ENCODE measurements around the gene TMC8.
"Not testable (repeated sequence)": the region's sequence is repeated elsewhere in the genome, so short reads cannot be mapped to it uniquely, and the experiment has no call there.

TMC8 gene

DNA sequence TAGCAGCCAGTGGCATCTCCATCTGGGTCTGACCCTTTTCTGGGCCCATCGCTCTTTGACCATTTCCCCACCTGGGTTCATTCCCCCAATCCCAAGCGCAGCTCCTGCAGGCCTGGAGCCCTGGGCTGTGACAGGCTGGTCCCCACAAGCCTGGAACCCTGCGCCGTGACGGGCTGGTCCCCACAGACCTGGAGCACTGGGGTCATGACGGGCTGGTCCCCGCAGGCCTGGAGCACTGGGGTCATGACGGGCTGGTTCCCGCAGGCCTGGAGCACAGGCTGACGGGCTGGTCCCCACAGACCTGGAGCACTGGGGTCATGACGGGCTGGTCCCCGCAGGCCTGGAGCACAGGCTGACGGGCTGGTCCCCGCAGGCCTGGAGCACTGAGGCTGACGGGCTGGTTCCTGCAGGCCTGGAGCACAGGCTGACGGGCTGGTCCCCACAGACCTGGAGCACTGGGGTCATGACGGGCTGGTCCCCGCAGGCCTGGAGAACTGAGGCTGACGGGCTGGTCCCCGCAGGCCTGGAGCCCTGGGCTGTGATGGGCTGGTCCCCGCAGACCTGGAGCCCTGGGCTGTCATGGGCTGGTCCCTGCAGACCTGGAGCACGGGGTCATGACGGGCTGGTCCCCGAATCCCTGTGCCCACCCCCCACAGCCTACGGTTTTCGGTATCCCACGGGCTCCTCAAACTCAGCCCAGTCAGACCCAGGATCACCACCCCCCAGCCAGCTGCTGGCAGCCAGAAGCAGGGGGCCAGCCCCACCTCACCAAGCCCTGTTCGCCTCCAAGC lies 18.6 kb upstream of the TMC8 start:
- no peak for DNase-seq (ENCODE audit: low read depth, low spot score)
- Histone ChIP-seq H3K9me3 (ENCODE audit: low read depth, low read length) (no peaks in the 10 kb centered on the region), H3K9ac (ENCODE audit: insufficient read length) (no peak overlapping the region), H3K36me3 (ENCODE audit: insufficient read depth, low read length) (no peaks in the 10 kb centered on the region), H3K27ac (no peak overlapping the region), H3K4me3 (no peak overlapping the region)
- TF ChIP-seq EZH2 (IDR thresholded peaks at IDR 0.05) (no peak), FOXP2 (optimal IDR thresholded peaks at IDR 0.05; ENCODE audit: control extremely low read depth, extremely low read length, insufficient read depth) (no peak), POLR2AphosphoS5 (IDR thresholded peaks at IDR 0.05; ENCODE audit: borderline replicate concordance, low read depth, low read length) (no peak)

- no peaks in the 10 kb centered on the region for H3K9me3 ChIP-seq (ENCODE audit: low read depth, low read length)
- H3K4me3 ChIP-seq = no peak overlapping the region
- TF ChIP-seq EZH2 (IDR thresholded peaks at IDR 0.05) (no peak), POLR2AphosphoS5 (IDR thresholded peaks at IDR 0.05; ENCODE audit: borderline replicate concordance, low read depth, low read length) (no peak), FOXP2 (optimal IDR thresholded peaks at IDR 0.05; ENCODE audit: control extremely low read depth, extremely low read length, insufficient read depth) (no peak)
- DNase-seq (ENCODE audit: low read depth, low spot score) = no peak
- H3K9ac ChIP-seq (ENCODE audit: insufficient read length) = no peak overlapping the region
- H3K36me3 ChIP-seq (ENCODE audit: insufficient read depth, low read length) = no peaks in the 10 kb centered on the region
- H3K27ac ChIP-seq = no peak overlapping the region
Measured at GRCh38 chr17:78112518-78113471, 17.8 kb upstream of the TMC8 start.

- no peak for TF ChIP-seq FOXP2 (optimal IDR thresholded peaks at IDR 0.05; ENCODE audit: control extremely low read depth, extremely low read length, insufficient read depth)
- TF ChIP-seq EZH2 (IDR thresholded peaks at IDR 0.05) = no peak
- TF ChIP-seq POLR2AphosphoS5 (IDR thresholded peaks at IDR 0.05; ENCODE audit: borderline replicate concordance, low read depth, low read length) = no peak
- Histone ChIP-seq H3K27ac (no peak overlapping the region), H3K9me3 (ENCODE audit: low read depth, low read length) (no peaks in the 10 kb centered on the region), H3K4me3 (no peak overlapping the region), H3K9ac (ENCODE audit: insufficient read length) (no peak overlapping the region), H3K36me3 (ENCODE audit: insufficient read depth, low read length) (no peaks in the 10 kb centered on the region)
- no peak for DNase-seq (ENCODE audit: low read depth, low spot score)
Measured at GRCh38 chr17:78113804-78114785, 16.5 kb upstream of the TMC8 start.

DNA sequence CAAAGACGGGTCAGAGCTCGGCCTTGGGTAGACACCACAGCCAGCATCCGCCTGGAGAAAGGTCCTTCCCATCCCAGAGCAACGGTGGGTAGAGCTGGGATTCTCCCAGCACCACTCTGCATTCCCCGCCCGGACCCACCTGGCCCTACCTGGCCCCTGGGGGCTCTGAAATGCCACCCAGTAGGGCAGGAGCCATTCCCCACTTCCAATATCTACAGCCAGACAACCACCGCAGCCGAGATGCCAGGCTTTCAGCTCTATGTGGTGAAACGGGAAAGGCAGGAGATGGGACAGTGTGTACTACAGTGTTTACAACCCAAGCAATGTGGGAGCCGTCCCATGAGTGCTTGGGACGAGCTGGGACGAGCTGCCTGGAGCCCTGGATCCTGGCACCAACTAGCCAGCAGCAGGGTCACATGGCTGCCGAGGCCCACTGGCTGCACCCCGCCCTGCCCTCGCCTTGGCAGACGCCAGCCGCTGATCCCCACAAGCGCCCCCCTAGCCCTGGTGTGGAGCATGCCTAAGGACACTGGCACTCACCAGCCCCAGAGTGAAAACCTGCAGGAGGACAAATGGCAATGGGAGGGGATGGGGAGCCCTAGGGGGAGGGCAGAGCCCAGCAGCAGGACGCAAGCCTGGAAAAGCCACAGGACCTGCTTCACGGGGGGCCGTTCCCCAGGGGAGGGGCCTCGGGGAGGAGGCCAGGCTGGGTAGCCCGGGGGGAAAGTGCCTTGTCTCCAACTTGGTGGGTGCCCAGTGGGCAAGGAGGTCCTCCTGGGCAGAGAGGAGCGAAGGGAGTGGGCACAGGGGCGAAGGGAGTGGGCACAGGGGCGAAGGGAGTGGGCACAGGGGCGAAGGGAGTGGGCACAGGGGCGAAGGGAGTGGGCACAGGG lies 15.5 kb upstream of the TMC8 start:
- Histone ChIP-seq H3K36me3 (ENCODE audit: insufficient read depth, low read length) (no peaks in the 10 kb centered on the region), H3K9ac (ENCODE audit: insufficient read length) (no peak overlapping the region), H3K27ac (no peak overlapping the region), H3K4me3 (no peak overlapping the region), H3K9me3 (ENCODE audit: low read depth, low read length) (no peaks in the 10 kb centered on the region)
- no peak for DNase-seq (ENCODE audit: low read depth, low spot score)
- no peak for TF ChIP-seq FOXP2 (optimal IDR thresholded peaks at IDR 0.05; ENCODE audit: control extremely low read depth, extremely low read length, insufficient read depth)
- TF ChIP-seq POLR2AphosphoS5 (IDR thresholded peaks at IDR 0.05; ENCODE audit: borderline replicate concordance, low read depth, low read length) = no peak
- no peak for TF ChIP-seq EZH2 (IDR thresholded peaks at IDR 0.05)

GRCh38 chr17:78115803-78116202 lies 14.8 kb upstream of the TMC8 start:
- H3K36me3 ChIP-seq (ENCODE audit: insufficient read depth, low read length); DNase-seq (ENCODE audit: low read depth, low spot score); H3K27ac ChIP-seq; H3K4me3 ChIP-seq; H3K9me3 ChIP-seq (ENCODE audit: low read depth, low read length); H3K9ac ChIP-seq (ENCODE audit: insufficient read length): not testable (repeated sequence)

DNA sequence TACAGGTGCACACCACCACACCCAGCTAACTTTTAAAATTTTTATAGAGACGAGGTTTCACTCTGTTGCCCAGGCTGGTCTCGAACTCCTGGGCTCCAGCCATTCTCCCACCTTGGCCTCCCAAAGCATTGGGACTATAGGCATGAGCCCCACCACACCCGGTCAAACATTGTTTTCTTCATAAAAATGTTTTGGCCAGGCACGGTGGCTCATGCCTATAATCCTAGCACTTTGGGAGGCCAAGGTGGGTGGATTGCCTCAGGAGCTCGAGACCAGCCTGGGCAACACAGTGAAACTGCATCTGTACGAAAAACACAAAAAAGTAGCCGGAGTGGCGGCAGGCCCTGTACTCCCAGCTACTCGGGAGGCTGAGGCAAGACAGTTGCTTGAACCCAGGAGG lies 14.2 kb upstream of the TMC8 start:
- no peak for DNase-seq (ENCODE audit: low read depth, low spot score)
- Histone ChIP-seq H3K4me3 (no peak overlapping the region), H3K27ac (no peak overlapping the region), H3K9me3 (ENCODE audit: low read depth, low read length) (no peaks in the 10 kb centered on the region), H3K36me3 (ENCODE audit: insufficient read depth, low read length) (no peaks in the 10 kb centered on the region), H3K9ac (ENCODE audit: insufficient read length) (no peak overlapping the region)
- TF ChIP-seq EZH2 (IDR thresholded peaks at IDR 0.05) (no peak), POLR2AphosphoS5 (IDR thresholded peaks at IDR 0.05; ENCODE audit: borderline replicate concordance, low read depth, low read length) (no peak)
